PC-9 (cell line): ENCODE data around the gene CTNNA1. TPM values are rescaled to one million over a fixed set of nuclear protein-coding genes. Genes with fewer than 3 reads are reported as not detected.

Experiments
- BruUV-seq: library from RNA; stranded (reverse); fragments of 400-500 nt; replicated peaks from 2 replicates; lab custom pipeline; 2021; lab: Mats Ljungman, UMichigan
- CTCF ChIA-PET: fragments of 300-600 bp; sonication (Branson Sonifier 250); formaldehyde crosslinking; loops from one replicate; lab custom pipeline; 2022; ENCODE audit warnings: antibody characterized with exemption; lab: Charles Lee
- POLR2A ChIA-PET: fragments of 300-600 bp; sonication (Branson Sonifier 250); formaldehyde crosslinking; loops from one replicate; lab custom pipeline; 2022; ENCODE audit warnings: antibody characterized with exemption; ENCODE audit not compliant: unreplicated experiment; lab: Charles Lee
- DNase-seq, 2 experiments: peaks; one replicate each; pipeline versions ENCODE4 v3.0.0 to v3.0.0-alpha.2; 2015 to 2022; ENCODE audit warnings: mixed read lengths in 1 of 2
- H2AFZ ChIP-seq: fragments of 200-600 bp; sonication (generic); 2 replicates; pipeline ENCODE4 v1.8.1; 2017; ENCODE audit warnings: antibody characterized with exemption
- H3F3A ChIP-seq: fragments of 200-600 bp; sonication (generic); 2 replicates; pipeline ENCODE4 v1.8.1; 2017; ENCODE audit warnings: antibody characterized with exemption, mild to moderate bottlenecking, low read depth; ENCODE audit not compliant: insufficient read depth
- H3K27ac ChIP-seq: fragments of 200-600 bp; sonication (generic); 2 replicates; pipeline ENCODE4 v1.6.1; 2016; ENCODE audit warnings: mixed run types
- H3K27me3 ChIP-seq: fragments of 200-600 bp; sonication (generic); 2 replicates; pipeline ENCODE4 v1.6.1; 2016; ENCODE audit warnings: low read depth, mixed run types; ENCODE audit not compliant: insufficient read depth
- H3K36me3 ChIP-seq: fragments of 200-600 bp; sonication (generic); 2 replicates; pipeline ENCODE4 v1.6.1; 2016; ENCODE audit warnings: low read depth, mixed run types
- H3K4me1 ChIP-seq: fragments of 200-600 bp; sonication (generic); replicated peaks from 2 replicates; pipeline ENCODE4 v1.6.1; 2016; ENCODE audit warnings: mixed run types; ENCODE audit not compliant: insufficient read depth
- H3K4me2 ChIP-seq: fragments of 200-600 bp; sonication (generic); 2 replicates; pipeline ENCODE4 v1.6.1; 2017; ENCODE audit warnings: mixed run types
- H3K4me3 ChIP-seq: fragments of 200-600 bp; sonication (generic); 2 replicates; pipeline ENCODE4 v1.6.1; 2016; ENCODE audit warnings: mixed run types
- H3K79me2 ChIP-seq: fragments of 200-600 bp; sonication (generic); 2 replicates; pipeline ENCODE4 v1.6.1; 2017; ENCODE audit warnings: low read depth, mixed run types
- H3K9me2 ChIP-seq: fragments of 200-600 bp; sonication (generic); 2 replicates; pipeline ENCODE4 v1.8.1; 2017; ENCODE audit warnings: mild to moderate bottlenecking; ENCODE audit not compliant: insufficient read depth
- H3K9me3 ChIP-seq: fragments of 200-600 bp; sonication (generic); 2 replicates; pipeline ENCODE4 v1.8.1; 2016; ENCODE audit warnings: low read depth; ENCODE audit not compliant: insufficient read depth
- H4K20me1 ChIP-seq: fragments of 200-600 bp; sonication (generic); 2 replicates; pipeline ENCODE4 v1.8.1; 2017; ENCODE audit not compliant: insufficient read depth
- EZH2 ChIP-seq: fragments of 200-600 bp; sonication (generic); IDR thresholded peaks from 2 replicates; pipeline ENCODE4 v1.8.0; 2017; ENCODE audit warnings: antibody characterized with exemption, low read depth
- intact Hi-C: fragments of 100-400 bp; cut with micrococcal nuclease; formaldehyde crosslinking; loops from one replicate; pipeline ENCODE4 v1.10.0; 2022; ENCODE audit not compliant: unreplicated experiment
- total RNA-seq: library from RNA; stranded (reverse); gene quantifications from 2 replicates; pipeline ENCODE4 v1.2.3, GENCODE V29; 2021
- TF ChIP-seq, protein P1 (sequence below): fragments of 200-600 bp; sonication (generic); conservative IDR thresholded peaks from 2 replicates; pipeline ENCODE4 v1.6.1; 2017; ENCODE audit warnings: mixed run types, antibody characterized with exemption, mild to moderate bottlenecking, moderate library complexity

The CTNNA1 gene
- total RNA-seq, 1 experiment from 2014 or later: 91.7 TPM

DNA sequence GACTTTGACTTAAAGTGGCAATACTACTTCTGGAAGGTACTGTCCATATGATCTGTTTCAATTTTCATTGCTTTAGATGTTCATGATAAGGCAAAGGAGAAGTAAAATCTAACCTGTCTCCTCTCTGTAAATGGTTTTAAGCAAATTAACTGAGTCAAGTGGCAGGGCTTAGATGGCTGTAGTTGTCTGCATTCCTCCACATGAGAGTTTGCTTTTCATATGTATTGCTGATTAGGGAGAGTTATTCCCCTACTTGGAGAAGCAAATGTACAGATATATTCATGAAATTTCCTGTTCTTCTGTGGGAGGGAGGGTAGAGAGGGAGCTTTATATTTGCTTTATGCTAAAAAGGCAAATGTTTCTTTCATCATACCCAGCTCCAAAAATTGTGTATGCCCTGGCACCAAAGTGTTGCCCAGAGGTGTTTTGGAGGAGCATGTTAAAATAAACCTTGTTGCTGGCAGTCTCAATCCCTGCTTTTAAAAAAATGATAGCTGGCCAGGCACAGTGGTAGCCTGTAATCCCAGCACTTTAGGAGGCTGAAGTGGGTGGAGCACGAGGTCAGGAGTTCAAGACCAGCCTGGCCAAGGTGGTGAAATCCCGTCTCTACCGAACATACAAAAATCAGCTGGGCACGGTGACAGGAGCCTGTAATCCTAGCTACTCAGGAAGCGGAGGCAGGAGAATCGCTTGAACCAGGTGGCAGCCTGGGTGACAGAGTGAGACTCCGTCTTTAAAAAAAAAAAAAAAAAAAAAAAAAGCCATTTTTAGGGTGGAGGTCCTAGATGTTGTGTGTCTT, 125.4 kb downstream of the CTNNA1 start:
- Histone ChIP-seq H3F3A (peaks cover 2% of the 10 kb centered on the region; the same call in 1 of the 2 replicates), H3K27ac (no peak overlapping the region), H4K20me1 (peaks cover 77% of the 10 kb centered on the region), H3K79me2 (peaks cover 95% of the 10 kb centered on the region), H3K9me3 (no peaks in the 10 kb centered on the region), H3K4me2 (no peak overlapping the region), H3K4me3 (no peak overlapping the region), H2AFZ (no peak overlapping the region), H3K9me2 (no peaks in the 10 kb centered on the region), H3K27me3 (no peaks in the 10 kb centered on the region), H3K4me1 (peaks cover 5% of the 10 kb centered on the region; the same call in 1 of the 2 replicates), H3K36me3 (peaks cover 11% of the 10 kb centered on the region; the same call in 1 of the 2 replicates)
- CTCF ChIA-PET: no interaction called here
- BruUV-seq: no TSS peak
- intact Hi-C loops: no loop called here
- no peak for DNase-seq
- no peak for TF ChIP-seq EZH2
- TF ChIP-seq, protein P1, sequence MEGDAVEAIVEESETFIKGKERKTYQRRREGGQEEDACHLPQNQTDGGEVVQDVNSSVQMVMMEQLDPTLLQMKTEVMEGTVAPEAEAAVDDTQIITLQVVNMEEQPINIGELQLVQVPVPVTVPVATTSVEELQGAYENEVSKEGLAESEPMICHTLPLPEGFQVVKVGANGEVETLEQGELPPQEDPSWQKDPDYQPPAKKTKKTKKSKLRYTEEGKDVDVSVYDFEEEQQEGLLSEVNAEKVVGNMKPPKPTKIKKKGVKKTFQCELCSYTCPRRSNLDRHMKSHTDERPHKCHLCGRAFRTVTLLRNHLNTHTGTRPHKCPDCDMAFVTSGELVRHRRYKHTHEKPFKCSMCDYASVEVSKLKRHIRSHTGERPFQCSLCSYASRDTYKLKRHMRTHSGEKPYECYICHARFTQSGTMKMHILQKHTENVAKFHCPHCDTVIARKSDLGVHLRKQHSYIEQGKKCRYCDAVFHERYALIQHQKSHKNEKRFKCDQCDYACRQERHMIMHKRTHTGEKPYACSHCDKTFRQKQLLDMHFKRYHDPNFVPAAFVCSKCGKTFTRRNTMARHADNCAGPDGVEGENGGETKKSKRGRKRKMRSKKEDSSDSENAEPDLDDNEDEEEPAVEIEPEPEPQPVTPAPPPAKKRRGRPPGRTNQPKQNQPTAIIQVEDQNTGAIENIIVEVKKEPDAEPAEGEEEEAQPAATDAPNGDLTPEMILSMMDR: no peak
- POLR2A ChIA-PET: interaction anchor here (0.6 to 0.7 kb wide), 2 partner anchors 14 to 456 kb away, joined by 5 to 6 read pairs; no protein-coding TSS in a partner anchor

DNA sequence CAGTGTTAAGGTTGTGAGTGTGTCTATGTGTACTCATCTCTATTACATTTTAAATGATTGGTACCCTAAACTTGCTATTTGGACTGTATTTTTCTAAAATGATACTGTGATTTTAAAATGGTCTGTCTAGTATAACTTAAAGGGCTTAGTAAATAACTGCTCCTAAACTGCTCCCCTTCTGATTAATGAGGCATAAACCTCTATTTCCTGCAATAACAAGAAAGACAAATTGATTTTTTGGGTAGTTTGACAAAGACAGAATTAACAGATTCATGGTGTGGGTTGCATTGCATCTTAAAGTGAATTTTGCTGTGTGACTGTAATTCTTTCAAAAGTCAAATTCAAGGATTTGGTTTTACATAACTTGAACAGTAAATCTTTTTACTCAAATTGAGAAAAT, 130.0 kb downstream of the CTNNA1 start:
- Histone ChIP-seq H2AFZ (no peak overlapping the region), H4K20me1 (peaks cover 50% of the 10 kb centered on the region), H3F3A (peaks cover 15% of the 10 kb centered on the region; the same call in 1 of the 2 replicates), H3K27me3 (no peaks in the 10 kb centered on the region), H3K9me2 (no peaks in the 10 kb centered on the region), H3K4me3 (no peak overlapping the region), H3K4me2 (no peak overlapping the region), H3K36me3 (peaks cover 32% of the 10 kb centered on the region; the same call in 1 of the 2 replicates), H3K4me1 (peaks cover 16% of the 10 kb centered on the region), H3K9me3 (no peaks in the 10 kb centered on the region), H3K79me2 (peaks cover 67% of the 10 kb centered on the region), H3K27ac (no peak overlapping the region)
- CTCF ChIA-PET: no interaction called here
- TF ChIP-seq, protein P1: no peak
- no peak for TF ChIP-seq EZH2
- POLR2A ChIA-PET: no interaction called here
- intact Hi-C loops: loop anchor here (5.0 kb wide), 1 partner anchor 231 kb away; no protein-coding TSS in a partner anchor
- BruUV-seq: no TSS peak
- no peak for DNase-seq

DNA sequence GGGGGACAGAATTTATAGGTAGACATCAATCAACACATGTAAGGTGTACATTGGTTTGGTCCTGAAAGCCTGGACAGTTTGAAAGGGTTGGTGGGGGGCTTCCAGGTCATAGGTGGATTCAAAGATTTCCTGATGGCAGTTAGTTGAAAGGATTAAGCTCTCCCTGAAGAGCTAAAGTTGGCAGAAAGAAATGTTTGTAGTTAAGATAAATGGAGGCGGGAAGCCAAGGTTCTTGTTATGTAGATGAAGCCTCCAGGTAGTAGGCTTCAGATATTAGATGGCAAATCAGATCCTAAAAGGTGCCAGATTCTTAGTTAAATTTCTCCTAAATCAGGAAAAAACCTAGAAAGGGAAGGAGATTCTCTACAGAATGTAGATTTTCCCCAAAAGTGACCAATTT, 130.9 kb downstream of the CTNNA1 start:
- ChIA-PET CTCF (no interaction called here), POLR2A (no interaction called here)
- Histone ChIP-seq H3K27ac (no peak overlapping the region; the same call in 1 of the 2 replicates), H3K36me3 (peaks cover 41% of the 10 kb centered on the region), H3K4me1 (peaks cover 16% of the 10 kb centered on the region), H3K27me3 (no peaks in the 10 kb centered on the region), H3F3A (peaks cover 15% of the 10 kb centered on the region; the same call in 1 of the 2 replicates), H3K79me2 (peaks cover 60% of the 10 kb centered on the region), H4K20me1 (peaks cover 41% of the 10 kb centered on the region), H2AFZ (no peak overlapping the region), H3K9me3 (no peaks in the 10 kb centered on the region; the same call in 1 of the 2 replicates), H3K4me3 (no peak overlapping the region), H3K9me2 (no peaks in the 10 kb centered on the region), H3K4me2 (no peak overlapping the region)
- TF ChIP-seq, protein P1: no peak
- TF ChIP-seq EZH2: no peak
- intact Hi-C loops: loop anchor here (5.0 kb wide), 1 partner anchor 232 kb away; no protein-coding TSS in a partner anchor
- BruUV-seq: no TSS peak
- no peak for DNase-seq
